Mucosa of descending colon (tissue), 3 donors: ENCODE results near the gene DOCK6. TPM values are rescaled to one million over a fixed set of nuclear protein-coding genes. Genes with fewer than 3 reads are reported as not detected.
A peak's percentile ranks its signal among the peaks of the same experiment; 100 is the strongest.

Source experiments
- ATAC-seq: fragments of 200-7000 bp; cut with Tn5 transposase; one replicate; pipeline ENCODE4 v1.9.1; 2020; ENCODE audit warnings: mild to moderate bottlenecking, moderate library complexity
- DNase-seq, 3 donors: peaks; one replicate each; pipeline ENCODE4 v3.0.0-alpha.2; 2020
- H3K36me3 ChIP-seq: fragments of 200-600 bp; one replicate; pipeline ENCODE4 v1.8.0; 2021; ENCODE audit warnings: low read depth, mild to moderate bottlenecking
- H3K4me1 ChIP-seq: fragments of 200-600 bp; one replicate; pipeline ENCODE4 v1.8.0; 2021; ENCODE audit warnings: low read depth, mild to moderate bottlenecking
- H3K4me3 ChIP-seq: fragments of 200-600 bp; one replicate; pipeline ENCODE4 v1.8.0; 2021; ENCODE audit warnings: mild to moderate bottlenecking
- H3K9me3 ChIP-seq: fragments of 200-600 bp; one replicate; pipeline ENCODE4 v1.8.0; 2021; ENCODE audit warnings: mild to moderate bottlenecking
- intact Hi-C, 2 donors: fragments of 100-400 bp; cut with DNase I in 1 of 2; cut with micrococcal nuclease in 1 of 2; formaldehyde crosslinking; loops; one replicate each; pipeline versions ENCODE4 v1.11.0 to v1.11.1; 2022; cut with DNase I, micrococcal nuclease
- total RNA-seq, 3 donors: library from RNA; stranded (reverse); fragmentation: NEBNext Ultra II Directional in 2 of 3; extraction: Animal tissue kit (Norgen Biotek cat#: 25700) in 2 of 3; gene quantifications; one replicate each; pipeline versions ENCODE4 v1.2.1 to v1.2.4, GENCODE V29; 2021 to 2023
- TF ChIP-seq, protein P1 (sequence below): fragments of 200-600 bp; IDR thresholded peaks from one replicate; pipeline ENCODE4 v1.8.0; 2022; ENCODE audit warnings: antibody characterized with exemption, mild to moderate bottlenecking
- donor health status: DM: no; HTN: no; CAD: no; lungs with moderate emphysema.
- donor health status: DM: no; HTN: no; CAD: no.
- donor health status: DM: no; HTN: yes; CAD: no.

DOCK6 gene
- total RNA-seq, 3 donors from 2014 or later, result 62.4 to 94.7 (median 62.8) TPM

DNA sequence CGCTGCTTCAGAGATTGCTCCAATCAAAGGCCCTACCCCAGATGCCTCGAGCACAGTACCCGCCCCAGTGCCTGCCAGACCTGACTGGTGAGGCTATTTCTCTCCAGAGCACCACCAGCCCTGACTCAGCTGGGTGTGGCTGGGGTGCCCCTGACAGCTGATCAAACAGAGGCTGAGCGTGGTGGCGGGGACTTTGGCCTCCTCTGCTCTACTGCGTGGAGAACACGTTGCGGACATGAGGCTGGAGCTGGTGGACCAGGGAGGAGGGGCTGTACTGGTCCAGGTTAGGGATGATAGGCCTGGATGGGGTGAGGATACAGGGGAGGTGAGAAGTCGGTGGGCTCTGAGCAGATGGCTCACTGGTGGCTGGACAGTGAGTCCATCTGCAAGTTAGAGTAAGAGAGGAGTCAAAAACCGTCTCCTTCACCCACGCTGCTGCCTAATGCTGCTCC lies 3.5 kb upstream of the DOCK6 start:
- Histone ChIP-seq H3K36me3 (no peaks in the 10 kb centered on the region), H3K4me3 (no peak overlapping the region), H3K9me3 (no peaks in the 10 kb centered on the region), H3K4me1 (peaks cover 26% of the 10 kb centered on the region)
- DNase-seq, result peak; percentile 93 to 97 (median 95)
- intact Hi-C loops, result no loop called here
- TF ChIP-seq, protein P1, sequence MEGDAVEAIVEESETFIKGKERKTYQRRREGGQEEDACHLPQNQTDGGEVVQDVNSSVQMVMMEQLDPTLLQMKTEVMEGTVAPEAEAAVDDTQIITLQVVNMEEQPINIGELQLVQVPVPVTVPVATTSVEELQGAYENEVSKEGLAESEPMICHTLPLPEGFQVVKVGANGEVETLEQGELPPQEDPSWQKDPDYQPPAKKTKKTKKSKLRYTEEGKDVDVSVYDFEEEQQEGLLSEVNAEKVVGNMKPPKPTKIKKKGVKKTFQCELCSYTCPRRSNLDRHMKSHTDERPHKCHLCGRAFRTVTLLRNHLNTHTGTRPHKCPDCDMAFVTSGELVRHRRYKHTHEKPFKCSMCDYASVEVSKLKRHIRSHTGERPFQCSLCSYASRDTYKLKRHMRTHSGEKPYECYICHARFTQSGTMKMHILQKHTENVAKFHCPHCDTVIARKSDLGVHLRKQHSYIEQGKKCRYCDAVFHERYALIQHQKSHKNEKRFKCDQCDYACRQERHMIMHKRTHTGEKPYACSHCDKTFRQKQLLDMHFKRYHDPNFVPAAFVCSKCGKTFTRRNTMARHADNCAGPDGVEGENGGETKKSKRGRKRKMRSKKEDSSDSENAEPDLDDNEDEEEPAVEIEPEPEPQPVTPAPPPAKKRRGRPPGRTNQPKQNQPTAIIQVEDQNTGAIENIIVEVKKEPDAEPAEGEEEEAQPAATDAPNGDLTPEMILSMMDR, result no peak
- ATAC-seq, result peak; percentile 90

DNA sequence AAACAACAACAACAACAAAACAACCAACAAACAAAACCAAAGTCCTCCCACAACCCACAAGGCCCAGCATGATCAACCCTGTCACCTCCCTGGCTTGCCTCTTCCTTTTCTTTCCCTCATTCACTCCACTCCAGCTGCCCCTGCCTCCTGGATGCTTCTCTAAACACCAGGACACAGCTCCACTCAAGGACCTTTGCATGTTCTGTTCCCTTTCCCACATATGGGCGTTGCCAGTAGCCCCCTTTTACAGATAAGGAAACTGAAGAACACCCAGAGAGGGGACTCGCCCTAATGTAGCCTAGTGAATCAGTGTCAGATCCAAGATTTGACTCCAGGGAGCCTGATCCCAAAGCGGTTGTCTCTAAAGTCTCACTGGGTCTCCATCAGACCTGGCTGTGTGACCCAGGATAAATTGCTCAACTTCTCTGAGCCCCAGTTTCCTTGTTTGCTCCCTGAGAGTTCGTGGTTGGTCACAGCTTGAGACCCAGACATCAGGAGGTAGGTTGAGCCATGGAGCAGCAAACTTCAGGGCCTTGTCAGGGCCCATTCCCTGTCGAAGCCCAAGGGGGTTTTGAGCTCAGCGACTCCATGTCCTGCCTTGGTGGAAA lies 3.0 kb upstream of the DOCK6 start:
- Histone ChIP-seq H3K4me1 (peaks cover 26% of the 10 kb centered on the region), H3K4me3 (no peak overlapping the region), H3K9me3 (no peaks in the 10 kb centered on the region), H3K36me3 (no peaks in the 10 kb centered on the region)
- TF ChIP-seq, protein P1, result no peak
- peak in 1 of 3 donors; percentile 24 for DNase-seq
- intact Hi-C loops, result no loop called here
- peak; percentile 5 for ATAC-seq

DNA sequence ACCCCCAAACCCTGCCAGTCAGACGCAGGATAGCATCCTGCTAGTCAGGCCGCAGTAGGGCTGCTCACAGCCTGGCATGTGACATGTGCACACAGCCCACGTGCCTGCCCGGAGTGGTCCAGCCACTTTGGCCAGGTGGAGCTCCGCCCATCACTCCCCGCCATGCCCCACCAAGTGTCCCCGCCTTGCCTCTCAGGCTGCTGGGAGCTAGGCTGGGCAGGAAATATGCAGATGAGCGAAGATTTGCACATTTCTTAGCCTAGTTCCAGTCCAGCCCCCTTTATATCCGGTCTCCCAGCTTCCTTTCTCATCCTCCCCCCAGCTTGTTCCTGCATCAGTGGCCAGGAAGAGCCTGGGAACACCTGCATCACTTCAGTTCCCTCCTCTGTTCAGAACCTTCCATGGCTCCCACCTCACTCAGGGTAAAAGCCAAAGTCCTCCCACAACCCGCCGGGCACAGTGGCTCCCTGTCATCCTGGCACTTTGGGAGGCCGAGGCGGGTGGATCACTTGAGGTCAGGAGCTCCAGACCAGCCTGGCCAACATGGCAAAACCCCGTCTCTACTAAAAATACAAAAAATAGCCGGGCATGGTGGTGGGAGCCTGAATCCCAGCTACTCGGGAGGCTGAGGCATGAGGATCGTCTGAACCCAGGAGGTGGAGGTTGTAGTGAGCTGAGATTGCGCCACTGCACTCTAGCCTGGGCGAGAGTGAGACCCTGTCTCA lies 2.3 kb upstream of the DOCK6 start:
- TF ChIP-seq, protein P1, result no peak
- intact Hi-C loops, result no loop called here
- DNase-seq (peak; percentile 90 to 93 (median 92)), ATAC-seq (peak; percentile 84)
- Histone ChIP-seq H3K4me1 (peaks cover 26% of the 10 kb centered on the region), H3K36me3 (no peaks in the 10 kb centered on the region), H3K9me3 (no peaks in the 10 kb centered on the region), H3K4me3 (no peak overlapping the region)

DNA sequence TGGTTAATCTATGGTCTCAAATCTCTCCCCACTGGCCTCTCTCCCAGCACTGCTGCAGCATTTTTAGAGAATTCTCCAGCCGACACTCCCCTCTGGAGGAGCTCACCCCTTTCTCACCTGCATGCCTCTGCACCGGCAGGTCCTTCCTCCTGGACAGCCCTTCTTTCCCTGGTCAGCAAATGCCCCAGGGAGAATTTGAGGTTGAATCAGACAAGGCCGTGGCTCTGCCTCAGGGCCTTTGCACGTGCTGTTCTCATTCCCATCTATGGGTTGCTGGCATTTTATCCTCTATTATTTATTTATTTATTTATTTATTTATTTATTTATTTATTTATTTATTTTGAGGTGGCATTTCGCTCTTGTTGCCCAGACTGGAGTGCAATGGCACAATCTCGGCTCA lies 1.4 kb upstream of the DOCK6 start:
- no peaks in the 10 kb centered on the region for H3K36me3 ChIP-seq
- H3K4me3 ChIP-seq, result no peak overlapping the region
- DNase-seq (no peak), ATAC-seq (no peak)
- TF ChIP-seq, protein P1, result no peak
- no peaks in the 10 kb centered on the region for H3K9me3 ChIP-seq
- H3K4me1 ChIP-seq, result peaks cover 26% of the 10 kb centered on the region
- intact Hi-C loops, result no loop called here

DNA sequence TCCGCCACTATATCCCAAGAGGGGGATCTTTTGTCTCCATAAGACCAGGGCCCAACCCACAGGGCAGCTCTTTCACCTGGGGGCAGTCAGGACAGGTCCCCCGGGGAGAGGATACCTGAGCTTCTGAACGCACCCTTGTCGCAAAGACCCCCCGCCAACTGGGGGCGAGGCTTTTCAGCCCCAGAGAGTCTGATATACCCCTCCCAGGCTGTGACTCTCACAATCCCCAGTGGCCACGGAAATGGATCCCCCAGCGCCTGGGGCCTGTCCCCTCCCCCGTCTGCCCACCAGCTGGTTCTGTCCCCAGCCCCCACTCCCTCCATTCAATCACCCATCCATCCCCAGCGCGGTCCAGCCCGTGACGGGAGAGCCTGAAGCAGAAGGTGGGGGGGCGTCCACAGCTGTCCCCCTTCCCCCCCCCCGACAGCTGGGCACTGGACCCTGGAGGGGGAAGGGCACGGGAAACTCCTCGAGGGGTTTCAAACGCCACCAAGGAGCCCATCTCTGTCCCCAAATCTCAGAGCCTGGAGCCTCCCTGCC lies 823 bp downstream of the DOCK6 start:
- no peak for ATAC-seq
- TF ChIP-seq, protein P1, result no peak
- Histone ChIP-seq H3K4me3 (peak overlapping the region; percentile 54), H3K36me3 (no peaks in the 10 kb centered on the region), H3K9me3 (no peaks in the 10 kb centered on the region), H3K4me1 (peaks cover 24% of the 10 kb centered on the region)
- peak in 2 of 3 donors; percentile 24 to 56 for DNase-seq
- intact Hi-C loops, result no loop called here
